Measurements from ENCODE around the gene SIDT2. TPM values are rescaled to one million over a fixed set of nuclear protein-coding genes. Genes with fewer than 3 reads are reported as not detected.

The SIDT2 gene
- total and polyA plus RNA-seq, 2 of the 4 experiments (the other 2 are of a cell fraction), result 7.3 to 30.3 TPM

DNA sequence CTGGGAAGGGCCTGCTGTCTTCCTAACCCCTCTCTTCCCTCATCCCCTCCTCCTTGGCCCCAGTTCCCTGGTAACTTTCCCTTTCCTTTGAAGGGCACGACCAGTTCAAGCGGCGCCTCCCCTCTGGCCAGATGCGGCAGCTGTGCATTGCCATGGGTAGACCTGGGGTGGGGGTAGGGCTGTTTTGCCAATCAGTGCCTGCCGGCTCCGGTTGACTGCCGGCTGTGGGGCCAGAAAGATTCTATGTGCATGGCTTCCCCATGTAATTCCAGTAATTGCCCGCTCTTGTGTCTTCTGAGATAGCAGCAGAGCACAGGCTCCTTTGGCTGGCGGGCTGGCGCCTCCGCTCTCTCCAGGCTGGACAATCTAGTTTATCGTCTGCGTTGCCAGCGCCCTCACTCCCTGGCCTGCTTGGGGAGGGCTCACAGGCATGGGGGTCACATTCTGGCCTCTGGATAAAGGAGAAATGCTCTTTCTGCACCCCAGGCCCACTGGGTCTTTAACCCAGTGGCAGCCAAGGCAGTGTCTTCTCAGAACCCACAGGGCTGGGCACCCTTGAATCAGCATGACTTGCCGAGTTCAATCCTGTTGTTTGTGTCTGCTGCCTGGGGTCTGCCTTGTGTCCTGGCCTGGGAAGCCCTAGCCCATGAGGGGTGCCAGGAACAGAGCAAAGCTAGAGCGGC lies 9.4 kb downstream of the SIDT2 start:
- Histone ChIP-seq H3K4me2 (ENCODE audit: low read depth, low read length) (no peak overlapping the region), H2BK120ac (ENCODE audit: low read depth, low read length) (no peak overlapping the region), H3K27ac (ENCODE audit: insufficient read depth, low read length) (no peak overlapping the region), H2AK5ac (ENCODE audit: low read depth, low read length) (no peak overlapping the region), H4K8ac (ENCODE audit: low read depth in 2 of 2, low read length in 2 of 2) (no peak overlapping the region), H3K9ac (ENCODE audit: low read depth, low read length) (no peak overlapping the region), H3K4me3 (ENCODE audit: insufficient read depth, low read depth, low read length) (no peak overlapping the region), H3K56ac (ENCODE audit: extremely low read depth, insufficient read depth, low read length) (no peak overlapping the region), H2BK5ac (ENCODE audit: low read depth, low read length, poor library complexity, severe bottlenecking) (no peak overlapping the region), H2AFZ (replicated peaks; ENCODE audit: low read length, poor library complexity) (no peak overlapping the region), H3K23ac (ENCODE audit: low read depth, low read length) (no peak overlapping the region), H3K9me3 (ENCODE audit: control insufficient read depth, insufficient read depth, low read length) (no peaks in the 10 kb centered on the region), H2AK9ac (replicated peaks; ENCODE audit: low read depth, low read length, poor library complexity) (no peak overlapping the region), H3K18ac (ENCODE audit: low read depth, low read length) (no peak overlapping the region), H3K36me3 (ENCODE audit: control insufficient read depth, insufficient read depth, low read length) (peaks cover 66% of the 10 kb centered on the region), H2BK20ac (ENCODE audit: low read depth, low read length) (no peak overlapping the region), H4K91ac (ENCODE audit: insufficient read depth, low read depth, low read length) (no peak overlapping the region), H3K4ac (ENCODE audit: low read depth, low read length) (no peak overlapping the region), H4K5ac (ENCODE audit: low read depth, low read length) (no peak overlapping the region), H2BK15ac (ENCODE audit: low read depth, low read length) (no peak overlapping the region), H3K79me1 (ENCODE audit: low read depth in 1 of 2, low read length in 2 of 2) (no peaks in the 10 kb centered on the region), H4K20me1 (ENCODE audit: insufficient read depth, low read length) (no peaks in the 10 kb centered on the region), H3K14ac (replicated peaks; ENCODE audit: low read depth, low read length) (no peak overlapping the region), H3K27me3 (ENCODE audit: control insufficient read depth, insufficient read depth, low read length) (no peaks in the 10 kb centered on the region), H3K4me1 (ENCODE audit: control insufficient read depth, insufficient read depth, low read length) (no peaks in the 10 kb centered on the region), H3K9me1 (ENCODE audit: insufficient read depth, low read length) (0 out of 2 replicates have a peak, but pooled peaks cover 4% of the 10 kb centered on the region)
- ChIA-PET CTCF (no interaction called here), POLR2A (ENCODE audit: unreplicated experiment) (no interaction called here)
- in situ Hi-C loops (cut with MboI; ENCODE audit: low sequenced_read_pairs), result no loop called here
- DNase-seq, result no peak
- no peak for ATAC-seq (ENCODE audit: low read depth)
- 100% methylated on average over 1 of the region's 16 CpGs; no CpG with 5 or more reads in 1 of the 2 experiments for WGBS, 2 experiments (ENCODE audit: extremely low coverage in 2 of 2, insufficient read length in 1 of 2)
- no TSS peak for BruUV-seq (replicated peaks)
- intact Hi-C loops (cut with micrococcal nuclease), result no loop called here
- dilution Hi-C loops (cut with HindIII; ENCODE audit: low sequenced_read_pairs, unreplicated experiment), result no loop called here
- TF ChIP-seq NFE2L2 (IDR thresholded peaks at IDR 0.05; ENCODE audit: low read depth, low read length) (no peak), FOS (IDR thresholded peaks at IDR 0.05; ENCODE audit: low read depth, low read length) (no peak), RFX5 (IDR thresholded peaks at IDR 0.05; ENCODE audit: low read depth, low read length) (no peak), MAFK (IDR thresholded peaks at IDR 0.05; ENCODE audit: low read depth, low read length) (no peak), CHD1 (IDR thresholded peaks at IDR 0.05; ENCODE audit: low read depth, low read length) (no peak), CEBPB (IDR thresholded peaks at IDR 0.05; ENCODE audit: low read depth, low read length) (no peak), SMC3 (IDR thresholded peaks at IDR 0.05; ENCODE audit: low read depth, low read length) (no peak), MAZ (IDR thresholded peaks at IDR 0.05; ENCODE audit: borderline replicate concordance, low read depth, low read length) (no peak)
- TF ChIP-seq, protein P1, sequence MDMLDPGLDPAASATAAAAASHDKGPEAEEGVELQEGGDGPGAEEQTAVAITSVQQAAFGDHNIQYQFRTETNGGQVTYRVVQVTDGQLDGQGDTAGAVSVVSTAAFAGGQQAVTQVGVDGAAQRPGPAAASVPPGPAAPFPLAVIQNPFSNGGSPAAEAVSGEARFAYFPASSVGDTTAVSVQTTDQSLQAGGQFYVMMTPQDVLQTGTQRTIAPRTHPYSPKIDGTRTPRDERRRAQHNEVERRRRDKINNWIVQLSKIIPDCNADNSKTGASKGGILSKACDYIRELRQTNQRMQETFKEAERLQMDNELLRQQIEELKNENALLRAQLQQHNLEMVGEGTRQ (IDR thresholded peaks at IDR 0.05; ENCODE audit: low read depth, low read length), result no peak
- TF ChIP-seq, protein P2, sequence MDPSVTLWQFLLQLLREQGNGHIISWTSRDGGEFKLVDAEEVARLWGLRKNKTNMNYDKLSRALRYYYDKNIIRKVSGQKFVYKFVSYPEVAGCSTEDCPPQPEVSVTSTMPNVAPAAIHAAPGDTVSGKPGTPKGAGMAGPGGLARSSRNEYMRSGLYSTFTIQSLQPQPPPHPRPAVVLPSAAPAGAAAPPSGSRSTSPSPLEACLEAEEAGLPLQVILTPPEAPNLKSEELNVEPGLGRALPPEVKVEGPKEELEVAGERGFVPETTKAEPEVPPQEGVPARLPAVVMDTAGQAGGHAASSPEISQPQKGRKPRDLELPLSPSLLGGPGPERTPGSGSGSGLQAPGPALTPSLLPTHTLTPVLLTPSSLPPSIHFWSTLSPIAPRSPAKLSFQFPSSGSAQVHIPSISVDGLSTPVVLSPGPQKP (IDR thresholded peaks at IDR 0.05; ENCODE audit: borderline replicate concordance, low read depth, low read length), result no peak
